Astrocyte of the cerebellum (primary cell): ENCODE data around the gene RAI14.

Source experiments
- DNase-seq: peaks from one replicate; pipeline ENCODE4 v3.0.0-alpha.2; 2011; ENCODE audit warnings: low read depth
- H3K4me3 ChIP-seq: 2 replicates; pipeline ENCODE4 v1.5.1; 2011; ENCODE audit warnings: mild to moderate bottlenecking, low read depth, low read length, moderate library complexity
- in situ Hi-C: cut with HindIII; loops from 2 replicates; pipeline ENCODE4 v1.10.0; 2017; ENCODE audit warnings: low sequenced_read_pairs
- TF ChIP-seq, protein P1 (sequence below): IDR thresholded peaks from 2 replicates; pipeline ENCODE4 v1.5.1; 2012; ENCODE audit warnings: low read length, low read depth, moderate library complexity, mild to moderate bottlenecking; ENCODE audit errors: missing control alignments

The RAI14 gene

DNA sequence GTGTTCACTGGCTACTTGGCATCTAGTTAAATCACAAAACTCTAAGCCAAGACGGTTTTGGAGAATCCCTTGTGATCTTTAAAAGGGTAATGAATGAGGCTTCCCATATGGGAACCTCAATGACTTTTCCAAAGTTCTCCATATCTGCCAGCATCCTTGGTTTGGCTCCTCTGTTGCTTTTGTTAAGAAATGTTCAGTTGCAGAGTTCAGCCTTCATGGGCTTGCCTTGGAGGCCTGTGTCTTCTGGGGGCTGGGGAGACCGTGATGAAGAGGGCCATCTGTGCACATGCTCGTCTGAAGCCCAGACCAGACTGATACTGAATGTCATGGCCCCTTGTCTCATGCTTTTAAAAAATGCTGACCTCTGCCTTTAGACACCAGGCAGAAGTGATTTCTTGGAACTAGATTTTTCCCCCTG is 84.3 kb downstream of the RAI14 start:
- H3K4me3 ChIP-seq = no peak overlapping the region
- DNase-seq = no peak
- in situ Hi-C loops = no loop called here
- TF ChIP-seq, protein P1, sequence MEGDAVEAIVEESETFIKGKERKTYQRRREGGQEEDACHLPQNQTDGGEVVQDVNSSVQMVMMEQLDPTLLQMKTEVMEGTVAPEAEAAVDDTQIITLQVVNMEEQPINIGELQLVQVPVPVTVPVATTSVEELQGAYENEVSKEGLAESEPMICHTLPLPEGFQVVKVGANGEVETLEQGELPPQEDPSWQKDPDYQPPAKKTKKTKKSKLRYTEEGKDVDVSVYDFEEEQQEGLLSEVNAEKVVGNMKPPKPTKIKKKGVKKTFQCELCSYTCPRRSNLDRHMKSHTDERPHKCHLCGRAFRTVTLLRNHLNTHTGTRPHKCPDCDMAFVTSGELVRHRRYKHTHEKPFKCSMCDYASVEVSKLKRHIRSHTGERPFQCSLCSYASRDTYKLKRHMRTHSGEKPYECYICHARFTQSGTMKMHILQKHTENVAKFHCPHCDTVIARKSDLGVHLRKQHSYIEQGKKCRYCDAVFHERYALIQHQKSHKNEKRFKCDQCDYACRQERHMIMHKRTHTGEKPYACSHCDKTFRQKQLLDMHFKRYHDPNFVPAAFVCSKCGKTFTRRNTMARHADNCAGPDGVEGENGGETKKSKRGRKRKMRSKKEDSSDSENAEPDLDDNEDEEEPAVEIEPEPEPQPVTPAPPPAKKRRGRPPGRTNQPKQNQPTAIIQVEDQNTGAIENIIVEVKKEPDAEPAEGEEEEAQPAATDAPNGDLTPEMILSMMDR = no peak

DNA sequence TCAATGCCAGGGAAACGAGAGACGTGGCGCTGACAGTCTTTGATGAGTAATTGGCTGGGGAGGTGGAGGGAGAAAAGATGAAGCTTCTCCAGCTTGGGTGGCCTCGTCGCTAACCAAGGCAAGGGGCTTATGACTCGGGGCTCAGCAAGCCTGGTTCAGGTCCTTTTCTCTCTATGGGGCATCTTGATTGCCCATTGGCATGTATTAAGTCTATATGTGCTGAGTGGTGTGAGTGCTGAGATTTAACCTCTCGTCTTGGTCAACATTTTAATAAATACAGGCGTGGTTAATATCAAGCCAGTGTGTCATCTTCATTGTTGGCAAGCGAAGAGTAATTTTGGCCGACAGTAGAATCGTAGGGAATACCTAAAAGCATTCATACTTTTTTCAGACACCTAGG is 85.9 kb downstream of the RAI14 start:
- in situ Hi-C loops = no loop called here
- DNase-seq = no peak

DNA sequence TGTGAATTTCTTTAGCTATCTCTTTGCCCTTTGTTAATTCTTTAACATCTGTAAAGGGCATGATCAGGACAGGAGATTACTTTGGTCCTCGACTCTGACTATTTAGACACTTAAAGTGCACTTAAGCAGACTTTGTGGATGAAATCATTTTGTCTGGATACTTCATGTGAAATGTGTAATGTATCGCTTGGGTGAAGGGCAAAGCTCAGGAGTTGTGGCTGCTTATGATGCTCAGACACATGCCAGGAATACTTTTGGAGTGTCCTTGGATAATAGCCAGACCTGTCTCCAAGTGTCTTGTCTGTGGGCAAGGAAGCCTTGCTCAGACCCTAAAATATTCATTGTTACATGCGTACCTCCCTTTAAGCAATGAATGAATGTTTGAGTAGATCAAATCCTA is 87.8 kb downstream of the RAI14 start:
- TF ChIP-seq, protein P1 = no peak
- H3K4me3 ChIP-seq = no peak overlapping the region
- peak; percentile 64 for DNase-seq
- in situ Hi-C loops = no loop called here

More for the DNA sequence above, 85.9 kb downstream of the RAI14 start:
- TF ChIP-seq, protein P1 = no peak
- no peak overlapping the region for H3K4me3 ChIP-seq

DNA sequence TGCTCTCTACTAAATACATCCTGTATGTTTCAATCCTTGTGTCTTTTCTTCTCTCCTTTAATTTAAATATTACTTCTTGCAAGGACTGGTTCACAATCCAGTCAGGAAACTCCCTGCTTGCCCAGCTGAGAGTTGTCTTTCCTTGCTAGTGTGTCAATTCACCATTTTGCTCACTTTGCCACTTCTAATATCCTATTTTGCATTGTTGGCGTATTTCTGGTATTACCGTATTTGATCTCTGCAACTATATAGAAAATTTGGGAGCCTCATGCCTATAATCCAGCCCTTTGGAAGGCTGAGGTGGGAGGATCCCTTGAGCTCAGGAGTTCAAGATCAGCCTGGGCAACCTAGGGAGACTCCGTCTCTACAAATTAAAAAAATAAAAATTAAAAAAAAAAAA is 92.3 kb downstream of the RAI14 start:
- in situ Hi-C loops = no loop called here
- TF ChIP-seq, protein P1 = no peak
- DNase-seq = no peak
- H3K4me3 ChIP-seq = no peak overlapping the region

DNA sequence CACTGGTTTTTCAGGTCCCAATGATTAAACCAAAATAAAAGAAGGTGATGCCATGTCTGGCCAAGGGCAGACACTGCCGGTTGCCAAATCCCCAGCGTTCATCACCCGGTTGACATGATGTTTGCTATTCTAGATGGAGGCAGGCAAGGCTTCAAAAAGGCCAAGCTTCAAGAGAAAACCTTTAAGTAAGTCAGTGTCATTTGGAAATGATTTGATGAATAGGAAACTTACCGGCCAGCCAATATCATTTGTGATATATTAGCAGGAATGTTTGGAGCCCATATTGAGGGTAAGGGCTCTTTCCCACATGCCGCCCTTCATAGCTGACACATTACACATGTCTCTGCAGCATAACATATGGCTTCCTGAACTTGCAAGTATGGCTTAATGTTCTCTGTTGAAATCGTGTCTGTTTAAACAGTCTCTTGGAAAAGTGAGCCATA is 93.3 kb downstream of the RAI14 start:
- no peak for DNase-seq
- TF ChIP-seq, protein P1 = no peak
- in situ Hi-C loops = no loop called here
- no peak overlapping the region for H3K4me3 ChIP-seq

DNA sequence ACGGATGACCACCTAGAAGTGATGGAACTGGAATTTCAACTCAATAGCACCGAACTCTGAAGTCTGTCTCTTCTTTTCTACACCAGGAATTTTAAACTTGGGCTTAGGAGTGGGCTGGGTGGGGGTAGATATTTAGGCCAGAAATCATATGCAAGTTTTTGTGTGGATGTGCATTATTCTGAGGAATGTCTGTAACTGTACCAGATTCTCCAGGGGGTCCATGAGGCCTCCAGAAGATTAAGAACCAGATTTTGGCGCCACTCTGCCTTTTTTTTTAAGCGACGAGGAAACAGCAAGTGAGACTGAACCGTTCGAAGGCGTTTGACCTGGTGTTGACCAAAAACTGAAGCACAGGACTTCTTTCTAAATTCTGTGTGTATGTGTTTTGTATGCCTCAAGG is 94.1 kb downstream of the RAI14 start:
- no peak overlapping the region for H3K4me3 ChIP-seq
- TF ChIP-seq, protein P1 = no peak
- in situ Hi-C loops = no loop called here
- DNase-seq = no peak
